PFSK-1 (cell line): Measurements from ENCODE around the gene SMYD1.

Experiments
- POLR2AphosphoS5 ChIP-seq: IDR thresholded peaks from 2 replicates; pipeline ENCODE4 v1.6.1; 2012; ENCODE audit warnings: low read depth, mild to moderate bottlenecking, control low read depth, low read length, moderate library complexity
- REST ChIP-seq, 2 experiments: IDR thresholded peaks; 2 replicates each; pipeline versions ENCODE4 v1.6.1 to v1.8.0; 2011 to 2012; ENCODE audit warnings: low read depth in 2 of 2, low read length in 2 of 2, control low read depth in 1 of 2, inconsistent platforms in 1 of 2, mild to moderate bottlenecking in 1 of 2, moderate library complexity in 1 of 2; ENCODE audit not compliant: insufficient read depth in 1 of 2
- SIN3A ChIP-seq: IDR thresholded peaks from 2 replicates; pipeline ENCODE4 v1.6.1; 2012; ENCODE audit warnings: mild to moderate bottlenecking, low read length, moderate library complexity, borderline replicate concordance; ENCODE audit not compliant: insufficient read depth
- TAF1 ChIP-seq: IDR thresholded peaks from 2 replicates; pipeline ENCODE4 v1.6.1; 2012; ENCODE audit warnings: low read length, control low read depth, borderline replicate concordance; ENCODE audit not compliant: insufficient read depth

- TF ChIP-seq TAF1, result no peak
- TF ChIP-seq REST (IDR thresholded peaks at IDR 0.05; ENCODE audit: insufficient read depth in 1 of 2, low read depth in 2 of 2, low read length in 2 of 2), result no peak
- TF ChIP-seq SIN3A, result no peak
- no peak for TF ChIP-seq POLR2AphosphoS5
Measured at GRCh38 chr2:88032070-88032702, 35.4 kb upstream of the SMYD1 start.
